B cell (primary cell): Measurements from ENCODE around the gene PPM1N. TPM values are rescaled to one million over a fixed set of nuclear protein-coding genes. Genes with fewer than 3 reads are reported as not detected.

Experiments used
- ATAC-seq: fragments of 200-7000 bp; cut with Tn5 transposase; one replicate; pipeline ENCODE4 v1.10.0; 2021; ENCODE audit warnings: low read depth, mild to moderate bottlenecking, moderate number of reproducible peaks, moderate library complexity
- CTCF ChIA-PET: fragments of 350-600 bp; sonication (Branson Sonifier 250); formaldehyde crosslinking; loops from one replicate; lab custom pipeline; 2021; ENCODE audit warnings: antibody characterized with exemption, inconsistent platforms; lab: Charles Lee
- POLR2A ChIA-PET: fragments of 350-600 bp; sonication (Branson Sonifier 250); formaldehyde crosslinking; loops from one replicate; lab custom pipeline; 2021; ENCODE audit warnings: antibody characterized with exemption; lab: Charles Lee
- DNase-seq: peaks from one replicate; pipeline ENCODE4 v3.0.0; 2013
- H2AFZ ChIP-seq: 2 replicates; pipeline ENCODE4 v1.6.1; 2012; ENCODE audit warnings: mild to moderate bottlenecking, low read depth, low read length; ENCODE audit not compliant: insufficient read depth, poor library complexity, severe bottlenecking
- H3K27ac ChIP-seq, 2 donors: 1 replicate in 1 of 2; 2 replicates in 1 of 2; pipeline ENCODE4 v1.5.1; 2012 to 2013; ENCODE audit warnings: low read length in 2 of 2, mild to moderate bottlenecking in 2 of 2, moderate library complexity in 1 of 2
- H3K27me3 ChIP-seq, 4 experiments: fragments of 200-600 bp in 1 of 4; sonication (generic) in 1 of 4; replicated peaks in 1 of 4; 1 replicate in 2 of 4; 2 replicates in 2 of 4; pipeline versions ENCODE4 v1.6.1 to v1.7.0; 2013 to 2016; ENCODE audit warnings: low read length in 3 of 4, mild to moderate bottlenecking in 2 of 4, mixed read lengths in 1 of 4, moderate library complexity in 1 of 4; ENCODE audit not compliant: insufficient read depth in 4 of 4, control insufficient read depth in 3 of 4; ENCODE audit errors: control extremely low read depth in 1 of 4
- H3K36me3 ChIP-seq, 2 experiments: replicated peaks in 1 of 2; 1 replicate in 1 of 2; 2 replicates in 1 of 2; pipeline versions ENCODE4 v1.6.1 to v1.7.1; 2013; ENCODE audit warnings: low read length in 1 of 2; ENCODE audit not compliant: insufficient read depth in 2 of 2, control insufficient read depth in 1 of 2; ENCODE audit errors: control extremely low read depth in 1 of 2, extremely low read depth in 1 of 2
- H3K4me1 ChIP-seq, 2 donors: fragments of 200-600 bp in 1 of 2; sonication (generic) in 1 of 2; 1 replicate in 1 of 2; 2 replicates in 1 of 2; pipeline versions ENCODE4 v1.5.1 to v1.6.1; 2013 to 2017; ENCODE audit warnings: low read length in 2 of 2; ENCODE audit not compliant: control insufficient read depth in 2 of 2, insufficient read depth in 2 of 2
- H3K4me2 ChIP-seq: replicated peaks from 2 replicates; pipeline ENCODE3; 2012; ENCODE audit warnings: mild to moderate bottlenecking, low read depth, low read length; ENCODE audit not compliant: poor library complexity, severe bottlenecking
- H3K4me3 ChIP-seq, 5 experiments: fragments of 200-600 bp in 1 of 5; sonication (generic) in 1 of 5; 1 replicate in 3 of 5; 2 replicates in 2 of 5; pipeline versions ENCODE4 v1.5.1 to v1.7.0; 2011 to 2016; ENCODE audit warnings: low read length in 4 of 5, mild to moderate bottlenecking in 4 of 5, low read depth in 2 of 5, control low read depth in 1 of 5, moderate library complexity in 1 of 5; ENCODE audit not compliant: insufficient read depth in 1 of 5; ENCODE audit errors: control extremely low read depth in 1 of 5, extremely low read depth in 1 of 5
- H3K79me2 ChIP-seq: fragments of 200-600 bp; sonication (generic); one replicate; pipeline ENCODE4 v1.6.0; 2016; ENCODE audit warnings: low read length; ENCODE audit not compliant: control insufficient read depth, insufficient read depth
- H3K9ac ChIP-seq: fragments of 200-600 bp; sonication (generic); 2 replicates; pipeline ENCODE4 v1.6.1; 2017; ENCODE audit warnings: mild to moderate bottlenecking, low read length, moderate library complexity
- H3K9me3 ChIP-seq, 3 donors: one replicate each; pipeline versions ENCODE4 v1.6.1 to v1.7.1; 2013; ENCODE audit warnings: low read length in 2 of 3; ENCODE audit not compliant: control insufficient read depth in 2 of 3, insufficient read depth in 1 of 3; ENCODE audit errors: control extremely low read depth in 1 of 3
- H4K20me1 ChIP-seq: 2 replicates; pipeline ENCODE4 v1.6.0; 2012; ENCODE audit warnings: mild to moderate bottlenecking, low read length; ENCODE audit not compliant: insufficient read depth, control insufficient read depth, poor library complexity, severe bottlenecking
- H3K27ac Mint-ChIP-seq: one replicate; pipeline ENCODE4 v1.8.0; 2021; ENCODE audit warnings: mixed read lengths
- H3K27me3 Mint-ChIP-seq: one replicate; pipeline ENCODE4 v1.8.0; 2021; ENCODE audit warnings: mixed read lengths
- H3K4me1 Mint-ChIP-seq: one replicate; pipeline ENCODE4 v1.8.0; 2021; ENCODE audit warnings: mixed read lengths
- H3K4me3 Mint-ChIP-seq: one replicate; pipeline ENCODE4 v1.8.0; 2021; ENCODE audit warnings: mixed read lengths
- H3K9me3 Mint-ChIP-seq: one replicate; pipeline ENCODE4 v1.8.0; 2022; ENCODE audit warnings: mixed read lengths; ENCODE audit not compliant: insufficient read depth
- EZH2 ChIP-seq: IDR thresholded peaks from 2 replicates; pipeline ENCODE4 v1.6.1; 2012; ENCODE audit warnings: borderline replicate concordance, low read depth, mild to moderate bottlenecking, moderate library complexity, low read length; ENCODE audit not compliant: insufficient read depth, poor library complexity, severe bottlenecking
- WGBS: methylation state at CpG from one replicate; pipeline ENCODE4 v1.1.5; 2013; ENCODE audit warnings: missing lambda C conversion rate; ENCODE audit not compliant: insufficient coverage; 5-methylcytosine and 5-hydroxymethylcytosine counted together
- intact Hi-C: fragments of 100-400 bp; cut with micrococcal nuclease; formaldehyde crosslinking; loops from one replicate; pipeline ENCODE4 v1.10.0; 2022
- polyA plus RNA-seq: library from polyadenylated mRNA; depleted of rRNA; stranded (reverse); fragments of >200 nt; gene quantifications from 2 replicates; pipeline ENCODE4 v1.2.3, GENCODE V29; 2012
- total RNA-seq, 2 donors: library from RNA; stranded (reverse); fragments of 120-200 nt in 1 of 2; gene quantifications; 1 replicate in 1 of 2; 2 replicates in 1 of 2; pipeline versions ENCODE4 v1.2.3 to v1.2.4, GENCODE V29; 2013 to 2022
- TF ChIP-seq, protein P1 (sequence below): fragments of 200-600 bp; IDR thresholded peaks from one replicate; pipeline ENCODE4 v1.8.0; 2022; ENCODE audit warnings: antibody characterized with exemption, mild to moderate bottlenecking

Gene PPM1N
- total and polyA plus RNA-seq, 2 donors (not counting 1 experiment from before 2014, with no cell fraction given), result 2.6 to 6.5 TPM

- H3K4me1 Mint-ChIP-seq, result peaks cover 46% of the 10 kb centered on the region
- no peaks in the 10 kb centered on the region for H3K9me3 Mint-ChIP-seq
- H4K20me1 ChIP-seq, result peaks cover 59% of the 10 kb centered on the region
- no peaks in the 10 kb centered on the region for H3K9me3 ChIP-seq
- H3K36me3 ChIP-seq, result no peaks in the 10 kb centered on the region
- peaks cover 23% of the 10 kb centered on the region for H3K27me3 Mint-ChIP-seq
- ChIA-PET CTCF (interaction anchor here (1.1 to 3.4 kb wide), 2 partner anchors 13 to 33 kb away, joined by 4 to 21 read pairs; no protein-coding TSS in a partner anchor), POLR2A (interaction anchor here (0.7 kb wide), 1 partner anchor 16 kb away, joined by 3 read pairs; no protein-coding TSS in a partner anchor)
- H3K4me2 ChIP-seq, result peak overlapping the region; percentile 93
- peak overlapping the region in 2 of 5 experiments; percentile 18 to 21 for H3K4me3 ChIP-seq
- WGBS, result 20% methylated on average over 36 of the region's 44 CpGs
- peak overlapping the region; percentile 16 for H3K27ac Mint-ChIP-seq
- ATAC-seq, result no peak
- no peak overlapping the region for H3K9ac ChIP-seq
- H3K79me2 ChIP-seq, result no peaks in the 10 kb centered on the region
- H3K27ac ChIP-seq, result no peak overlapping the region
- H3K27me3 ChIP-seq, result peaks cover 0 to 28% (median 11%) of the 10 kb centered on the region in 4 experiments
- DNase-seq, result peak; percentile 65
- H3K4me3 Mint-ChIP-seq, result peak overlapping the region; percentile 44
- TF ChIP-seq, protein P1, sequence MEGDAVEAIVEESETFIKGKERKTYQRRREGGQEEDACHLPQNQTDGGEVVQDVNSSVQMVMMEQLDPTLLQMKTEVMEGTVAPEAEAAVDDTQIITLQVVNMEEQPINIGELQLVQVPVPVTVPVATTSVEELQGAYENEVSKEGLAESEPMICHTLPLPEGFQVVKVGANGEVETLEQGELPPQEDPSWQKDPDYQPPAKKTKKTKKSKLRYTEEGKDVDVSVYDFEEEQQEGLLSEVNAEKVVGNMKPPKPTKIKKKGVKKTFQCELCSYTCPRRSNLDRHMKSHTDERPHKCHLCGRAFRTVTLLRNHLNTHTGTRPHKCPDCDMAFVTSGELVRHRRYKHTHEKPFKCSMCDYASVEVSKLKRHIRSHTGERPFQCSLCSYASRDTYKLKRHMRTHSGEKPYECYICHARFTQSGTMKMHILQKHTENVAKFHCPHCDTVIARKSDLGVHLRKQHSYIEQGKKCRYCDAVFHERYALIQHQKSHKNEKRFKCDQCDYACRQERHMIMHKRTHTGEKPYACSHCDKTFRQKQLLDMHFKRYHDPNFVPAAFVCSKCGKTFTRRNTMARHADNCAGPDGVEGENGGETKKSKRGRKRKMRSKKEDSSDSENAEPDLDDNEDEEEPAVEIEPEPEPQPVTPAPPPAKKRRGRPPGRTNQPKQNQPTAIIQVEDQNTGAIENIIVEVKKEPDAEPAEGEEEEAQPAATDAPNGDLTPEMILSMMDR, result no peak
- no peak for TF ChIP-seq EZH2
- H3K4me1 ChIP-seq, result peaks cover 32 to 48% of the 10 kb centered on the region in 2 donors
- intact Hi-C loops, result no loop called here
- no peak overlapping the region for H2AFZ ChIP-seq
Observed at GRCh38 chr19:45472563-45473366, 25.5 kb upstream of the PPM1N start.

GRCh38 chr19:45473367-45473681, 24.9 kb upstream of the PPM1N start:
- DNase-seq (no peak), ATAC-seq (no peak)
- no peak overlapping the region for H3K4me2 ChIP-seq
- no peak overlapping the region for H2AFZ ChIP-seq
- H3K79me2 ChIP-seq, result no peaks in the 10 kb centered on the region
- no peak overlapping the region for H3K4me3 ChIP-seq
- WGBS, result 50% methylated on average over 1 of the region's 5 CpGs
- H3K27me3 ChIP-seq, result peaks cover 0 to 28% (median 11%) of the 10 kb centered on the region in 4 experiments
- H3K4me1 ChIP-seq, result peaks cover 37 to 49% of the 10 kb centered on the region in 2 donors
- no peak overlapping the region for H3K27ac ChIP-seq
- no peak overlapping the region for H3K9ac ChIP-seq
- intact Hi-C loops, result no loop called here
- no peak overlapping the region for H3K4me3 Mint-ChIP-seq
- no peaks in the 10 kb centered on the region for H3K9me3 ChIP-seq
- peaks cover 48% of the 10 kb centered on the region for H3K4me1 Mint-ChIP-seq
- peaks cover 23% of the 10 kb centered on the region for H3K27me3 Mint-ChIP-seq
- no peaks in the 10 kb centered on the region for H3K9me3 Mint-ChIP-seq
- TF ChIP-seq EZH2, result no peak
- TF ChIP-seq, protein P1, result no peak
- POLR2A ChIA-PET, result interaction anchor here (0.7 kb wide), 1 partner anchor 16 kb away, joined by 3 read pairs; no protein-coding TSS in a partner anchor
- CTCF ChIA-PET, result interaction anchor here (3.4 kb wide), 1 partner anchor 34 kb away, joined by 21 read pairs; no protein-coding TSS in a partner anchor
- H3K36me3 ChIP-seq, result no peaks in the 10 kb centered on the region
- H3K27ac Mint-ChIP-seq, result no peak overlapping the region
- peaks cover 55% of the 10 kb centered on the region for H4K20me1 ChIP-seq
